Glomerular visceral epithelial cell (primary cell): ENCODE data around the gene PDK4.
"Not testable (repeated sequence)": the region's sequence is repeated elsewhere in the genome, so short reads cannot be mapped to it uniquely, and the experiment has no call there.

ENCODE experiments used
- DNase-seq: peaks from one replicate; pipeline ENCODE4 v3.0.0-alpha.2; 2016; ENCODE audit errors: extremely low spot score

PDK4 gene

DNA sequence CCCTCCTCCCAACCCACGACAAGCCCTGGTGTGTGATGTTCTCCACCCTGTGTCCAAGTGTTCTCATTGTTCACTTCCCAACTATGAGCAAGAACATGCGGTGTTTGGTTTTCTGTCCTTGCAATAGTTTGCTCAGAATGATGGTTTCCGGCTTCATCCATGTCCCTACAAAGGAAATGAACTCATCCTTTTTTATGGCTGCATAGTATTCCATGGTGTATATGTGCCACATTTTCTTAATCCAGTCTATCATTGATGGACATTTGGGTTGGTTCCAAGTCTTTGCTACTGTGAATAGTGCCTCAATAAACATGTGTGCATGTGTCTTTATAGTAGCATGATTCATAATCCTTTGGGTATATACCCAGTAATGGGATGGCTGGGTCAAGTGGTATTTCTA lies 8.5 kb upstream of the PDK4 start:
- not testable (repeated sequence) for DNase-seq

GRCh38 chr7:95604397-95604796 lies 8.1 kb upstream of the PDK4 start:
- DNase-seq = not testable (repeated sequence)

DNA sequence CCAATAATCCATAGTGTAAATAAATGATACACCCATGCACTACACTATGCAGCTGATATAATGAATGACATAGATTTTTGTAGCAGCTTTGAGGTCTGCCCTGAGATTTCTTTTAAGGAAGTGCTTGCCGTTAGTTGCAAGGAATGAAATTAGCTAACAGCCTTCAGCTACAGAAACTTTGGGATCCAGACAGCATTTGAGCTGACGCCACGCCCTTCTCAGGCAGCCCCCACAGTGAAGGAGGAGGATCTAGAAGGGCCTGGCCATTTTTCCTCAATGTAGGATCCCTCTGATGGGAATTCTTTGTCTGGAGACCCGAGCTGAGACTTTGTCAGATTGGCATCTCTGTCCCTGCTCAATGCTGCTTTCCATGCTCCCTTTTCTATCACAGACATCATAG lies 6.1 kb upstream of the PDK4 start:
- DNase-seq = no peak

- DNase-seq = no peak
These were observed 5.0 kb upstream of the PDK4 start for GRCh38 chr7:95601316-95601715.

DNA sequence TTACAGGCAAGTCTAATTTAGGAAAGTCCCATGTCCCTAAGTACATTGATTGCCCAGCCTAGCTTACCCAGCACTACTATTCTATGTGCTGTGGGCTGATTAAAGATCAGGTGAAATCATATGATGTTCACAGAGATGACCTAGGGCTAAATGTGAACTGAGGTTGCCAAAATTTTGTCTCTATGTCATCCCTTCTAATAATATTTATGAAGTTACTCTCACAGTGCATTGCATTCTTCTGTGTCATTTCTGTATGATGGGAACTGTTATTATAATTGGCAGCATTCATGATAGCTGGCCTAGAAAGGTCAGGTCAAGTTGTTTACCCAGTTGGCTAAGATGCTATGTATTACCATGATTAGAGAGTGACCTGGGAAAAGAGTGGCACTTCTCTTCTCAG lies 2.8 kb upstream of the PDK4 start:
- no peak for DNase-seq

GRCh38 chr7:95598511-95598910 lies 2.2 kb upstream of the PDK4 start:
- no peak for DNase-seq

DNA sequence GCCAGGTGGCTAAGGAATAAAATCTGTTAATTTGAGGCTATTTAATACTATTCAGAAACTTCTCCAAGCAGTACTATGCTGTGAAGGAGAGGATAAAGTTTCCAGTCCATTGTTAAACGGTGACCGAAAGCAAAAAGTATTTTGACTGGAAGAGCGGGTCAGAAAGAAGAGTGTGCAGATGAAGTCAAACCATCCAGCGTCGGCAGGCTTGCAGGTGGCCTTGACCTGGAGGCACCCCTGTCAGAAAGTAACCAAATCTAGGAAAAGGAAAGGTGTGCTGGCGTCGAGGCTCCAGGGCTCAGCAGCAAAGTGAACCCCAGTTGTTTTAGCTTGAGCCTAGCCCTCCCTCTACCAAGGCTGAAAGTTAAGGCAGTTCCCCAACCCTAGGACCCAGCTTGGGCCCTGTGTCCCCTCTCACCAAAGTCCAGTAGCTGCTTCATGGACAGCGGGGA lies 544 bp downstream of the PDK4 start:
- DNase-seq = no peak

- DNase-seq = no peak
These were observed 2.1 kb downstream of the PDK4 start for GRCh38 chr7:95594185-95594584.

DNA sequence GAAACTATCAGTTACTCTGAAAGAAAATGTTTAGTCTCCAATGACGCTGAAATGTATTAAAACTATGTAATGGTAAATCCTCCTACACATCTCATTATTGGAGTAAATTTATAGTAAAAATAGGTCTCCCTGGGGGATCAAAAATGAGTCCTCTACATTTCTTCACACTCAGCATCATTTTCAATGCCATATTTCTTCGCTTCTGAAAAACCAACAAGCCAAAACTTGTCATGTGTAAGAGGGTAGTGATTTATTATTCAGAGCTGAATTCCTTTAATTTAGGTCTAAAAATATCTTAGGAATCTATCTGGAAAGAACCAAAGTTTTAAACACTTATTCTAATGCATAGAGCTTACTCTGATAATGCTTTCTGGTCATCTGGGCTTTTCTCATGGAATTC lies 3.0 kb downstream of the PDK4 start:
- no peak for DNase-seq

- DNase-seq = no peak
These were observed 3.7 kb downstream of the PDK4 start for GRCh38 chr7:95592570-95592969.

GRCh38 chr7:95590387-95591248 lies 5.7 kb downstream of the PDK4 start:
- DNase-seq = no peak

DNA sequence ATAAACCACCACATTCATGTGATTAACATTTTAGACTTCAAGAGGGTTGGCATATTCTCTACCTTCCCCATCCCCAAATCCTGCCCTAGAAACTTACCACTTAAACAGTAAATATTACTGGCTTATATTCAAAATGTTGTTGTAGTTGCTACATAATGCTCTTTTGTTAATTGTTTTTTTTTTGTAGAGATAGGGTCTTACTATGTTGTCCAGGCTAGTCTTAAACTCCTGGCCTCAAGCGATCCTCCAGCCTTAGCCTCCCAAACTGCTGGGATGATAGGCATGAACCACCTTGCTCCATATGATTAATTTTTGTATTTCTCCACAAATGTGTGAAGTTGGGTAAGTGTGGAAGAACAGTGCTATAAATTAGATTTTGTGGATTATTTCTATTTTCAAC lies 6.5 kb downstream of the PDK4 start:
- no peak for DNase-seq

DNA sequence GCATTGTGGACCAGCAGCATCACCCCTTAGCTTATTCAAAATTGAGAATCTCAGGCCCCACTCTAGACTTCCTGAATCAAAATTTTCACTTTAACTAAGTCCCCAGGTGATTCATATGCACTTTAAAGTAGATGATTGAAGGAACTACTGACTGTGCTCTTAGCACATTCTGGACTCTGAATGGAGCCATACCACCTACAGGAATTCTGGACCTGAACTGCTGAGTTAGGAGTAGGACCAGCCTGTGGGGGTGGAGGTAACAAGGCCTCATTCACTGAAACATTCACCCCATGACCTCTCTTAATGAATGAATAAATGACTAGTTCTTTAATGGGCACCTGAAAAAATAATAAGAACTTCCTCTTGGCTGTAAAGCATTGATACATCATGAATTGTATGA lies 7.3 kb downstream of the PDK4 start:
- DNase-seq = no peak

GRCh38 chr7:95586951-95587301 lies 9.4 kb downstream of the PDK4 start:
- no peak for DNase-seq

DNA sequence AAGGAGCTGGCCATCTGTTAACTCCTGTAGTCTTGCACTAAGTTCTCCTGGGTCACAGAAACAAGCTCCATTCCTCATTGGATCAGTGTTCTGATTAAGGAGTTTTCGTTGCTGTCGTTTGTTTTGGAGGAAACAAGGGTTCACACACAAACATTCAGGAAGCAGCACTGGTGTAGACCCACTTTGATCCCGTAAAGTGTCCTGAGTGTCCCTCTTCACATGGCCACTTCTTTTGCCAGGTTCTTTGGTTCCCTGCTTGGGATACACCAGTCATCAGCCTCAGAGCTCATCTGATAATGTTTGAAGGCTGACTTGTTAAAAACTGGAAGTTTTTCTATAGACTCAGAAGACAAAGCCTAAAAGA lies 10.9 kb downstream of the PDK4 start:
- no peak for DNase-seq

- no peak for DNase-seq
These were observed 11.4 kb downstream of the PDK4 start for GRCh38 chr7:95584769-95585425.

- DNase-seq = no peak
These were observed 12.3 kb downstream of the PDK4 start for GRCh38 chr7:95583834-95584621.

- DNase-seq = no peak
These were observed 13.6 kb downstream of the PDK4 start for GRCh38 chr7:95582578-95583293.

GRCh38 chr7:95581467-95581866 lies 14.8 kb downstream of the PDK4 start:
- DNase-seq = no peak

GRCh38 chr7:95579318-95579717 lies 17.0 kb downstream of the PDK4 start:
- no peak for DNase-seq

DNA sequence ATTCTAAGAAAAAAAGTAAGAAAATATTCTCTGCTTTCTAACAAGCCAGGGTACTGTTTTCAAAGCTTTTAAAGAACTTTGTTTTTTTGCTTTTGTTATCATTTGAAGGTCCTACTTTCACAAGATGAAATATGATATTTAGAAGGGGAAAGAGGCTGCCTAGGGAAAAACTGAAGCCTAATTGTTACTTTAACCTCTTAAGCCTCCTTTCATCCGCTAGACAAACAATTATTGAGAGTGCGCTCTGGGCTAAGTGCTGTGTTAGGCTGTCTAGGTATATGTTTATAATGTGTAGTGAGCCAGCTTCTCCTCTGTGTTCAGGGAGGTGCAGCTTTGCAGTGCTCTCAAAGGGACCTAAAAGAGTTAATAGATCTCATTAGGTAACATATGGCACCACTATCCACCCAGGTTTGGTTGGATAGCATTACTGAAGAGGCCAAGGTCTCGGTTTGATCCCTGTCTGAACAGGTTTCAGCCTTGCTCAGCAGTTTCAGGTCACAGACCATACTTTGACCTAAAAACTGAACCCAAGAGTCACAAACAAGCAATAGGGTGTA lies 17.9 kb downstream of the PDK4 start:
- no peak for DNase-seq

- peak; percentile 10 for DNase-seq
These were observed 19.2 kb downstream of the PDK4 start for GRCh38 chr7:95577137-95577536.
